Activated CD8-positive, alpha-beta T cell treated with anti-CD3 and anti-CD28 coated beads, Interleukin-2, amount 10 ng/mL, durations not matched to agents 7 days and 5 days (primary cell): ENCODE measurements around the gene OSBPL2. TPM values are rescaled to one million over a fixed set of nuclear protein-coding genes. Genes with fewer than 3 reads are reported as not detected.

Experiments
- ATAC-seq: fragments of 150-1000 bp; cut with Tn5 transposase; one replicate; pipeline ENCODE4 v1.10.0; 2021; ENCODE audit warnings: moderate library complexity
- CTCF ChIA-PET: fragments of 350-600 bp; sonication (Branson Sonifier 250); formaldehyde crosslinking; loops from one replicate; lab custom pipeline; 2021; ENCODE audit warnings: antibody characterized with exemption; lab: Charles Lee
- POLR2A ChIA-PET: fragments of 350-600 bp; sonication (Branson Sonifier 250); formaldehyde crosslinking; loops from one replicate; lab custom pipeline; 2021; ENCODE audit warnings: antibody characterized with exemption; lab: Charles Lee
- DNase-seq: peaks from one replicate; pipeline ENCODE4 v3.0.0-alpha.2; 2020
- H3K27ac Mint-ChIP-seq: one replicate; pipeline ENCODE4 v1.8.0; 2021; ENCODE audit warnings: mild to moderate bottlenecking, mixed read lengths
- H3K27me3 Mint-ChIP-seq: one replicate; pipeline ENCODE4 v1.8.0; 2021; ENCODE audit warnings: low read depth, mixed read lengths
- H3K36me3 Mint-ChIP-seq: one replicate; pipeline ENCODE4 v1.8.0; 2021; ENCODE audit warnings: low read depth, mixed read lengths
- H3K4me1 Mint-ChIP-seq: one replicate; pipeline ENCODE4 v1.8.0; 2021; ENCODE audit warnings: low read depth, mixed read lengths
- H3K4me3 Mint-ChIP-seq: one replicate; pipeline ENCODE4 v1.8.0; 2021; ENCODE audit warnings: mild to moderate bottlenecking, mixed read lengths
- H3K9me3 Mint-ChIP-seq: one replicate; pipeline ENCODE4 v1.8.0; 2022; ENCODE audit warnings: mixed read lengths; ENCODE audit not compliant: insufficient read depth
- total RNA-seq, 2 experiments: library from RNA; stranded (reverse); gene quantifications; one replicate each; pipeline ENCODE4 v1.2.3, GENCODE V29; 2021

The OSBPL2 gene
- total RNA-seq, 2 experiments from 2014 or later: 24.1 to 26.4 TPM

- Mint-ChIP-seq H3K4me1 (no peaks in the 10 kb centered on the region), H3K27me3 (no peaks in the 10 kb centered on the region), H3K36me3 (no peaks in the 10 kb centered on the region), H3K4me3 (no peak overlapping the region), H3K9me3 (no peaks in the 10 kb centered on the region), H3K27ac (no peak overlapping the region)
- DNase-seq (no peak), ATAC-seq (no peak)
- POLR2A ChIA-PET: no interaction called here
- CTCF ChIA-PET: no interaction called here
These were observed 10.7 kb upstream of the OSBPL2 start for GRCh38 chr20:62227591-62227976.

DNA sequence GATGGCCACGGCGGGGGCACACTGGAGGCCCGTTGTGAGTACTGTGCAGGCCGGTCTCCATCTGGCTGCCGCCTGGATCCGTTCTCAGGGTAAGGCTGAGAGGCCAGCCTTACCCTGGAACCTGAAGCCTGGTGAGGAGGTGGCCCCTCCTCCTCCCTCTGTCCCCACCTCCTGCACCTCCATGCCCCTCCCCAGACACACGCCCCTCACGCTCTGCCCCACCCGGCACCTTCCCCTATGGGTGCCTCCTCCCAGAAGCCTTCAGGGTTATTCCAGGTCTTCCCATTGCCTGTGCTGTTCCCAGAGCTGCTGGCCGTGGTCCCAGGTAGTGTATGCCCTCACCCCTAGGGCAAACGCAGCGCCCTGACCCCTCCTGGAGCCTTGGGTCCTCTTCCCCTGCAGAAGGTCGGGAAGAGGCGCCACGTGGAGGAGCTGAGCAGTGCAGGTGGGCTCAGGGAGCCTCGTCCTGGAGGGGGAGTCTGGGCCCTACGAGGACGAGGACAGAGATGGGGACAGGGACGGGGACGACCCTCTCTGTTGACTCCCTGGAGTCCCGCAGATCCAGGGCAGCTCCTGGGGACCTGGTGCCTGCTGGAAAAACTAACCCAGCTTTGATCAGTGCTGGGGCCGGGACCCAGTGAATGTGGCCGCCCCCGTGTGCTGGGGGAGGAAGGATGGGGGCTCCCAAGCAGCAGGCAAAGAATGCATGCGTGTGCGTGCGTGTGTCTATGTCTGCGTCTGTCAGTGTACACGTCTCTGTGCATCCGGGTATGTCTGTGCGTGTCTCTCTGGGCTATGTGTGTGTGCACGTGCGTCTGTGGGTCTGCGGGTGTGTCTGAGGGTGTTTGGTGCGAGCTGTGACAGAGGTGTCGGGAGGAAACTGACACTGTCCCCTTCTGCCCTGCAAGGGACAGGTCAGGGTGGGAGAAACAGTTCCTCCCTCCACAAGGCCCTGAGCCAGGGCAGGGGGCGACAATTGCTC, 10.1 kb upstream of the OSBPL2 start:
- ChIA-PET POLR2A (no interaction called here), CTCF (no interaction called here)
- H3K27ac Mint-ChIP-seq: no peak overlapping the region
- H3K27me3 Mint-ChIP-seq: no peaks in the 10 kb centered on the region
- DNase-seq (no peak), ATAC-seq (peak; percentile 17)
- no peaks in the 10 kb centered on the region for H3K9me3 Mint-ChIP-seq
- no peaks in the 10 kb centered on the region for H3K36me3 Mint-ChIP-seq
- no peak overlapping the region for H3K4me3 Mint-ChIP-seq
- no peaks in the 10 kb centered on the region for H3K4me1 Mint-ChIP-seq

DNA sequence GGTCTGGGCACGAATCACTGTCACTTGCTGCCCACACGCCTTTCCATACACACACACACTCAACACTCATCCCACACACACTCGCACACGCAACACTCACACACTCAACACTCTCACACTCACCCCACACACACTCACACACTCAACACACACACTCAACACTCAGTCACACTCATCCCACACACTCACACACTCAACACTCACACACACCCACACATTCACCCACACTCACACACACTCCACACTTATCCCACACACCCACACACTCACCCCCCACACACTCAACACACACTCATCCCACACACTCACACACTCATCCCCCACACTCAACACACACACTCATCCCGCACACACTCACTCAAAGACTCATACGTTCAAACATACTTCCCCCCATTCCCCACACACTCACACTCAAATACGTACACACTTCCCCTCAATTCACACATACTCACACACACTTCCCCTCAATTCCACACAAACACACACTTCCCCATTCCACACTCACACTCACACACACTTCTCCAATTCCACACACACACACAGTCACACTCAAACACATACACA, 9.3 kb upstream of the OSBPL2 start:
- H3K27ac Mint-ChIP-seq: no peak overlapping the region
- POLR2A ChIA-PET: no interaction called here
- CTCF ChIA-PET: no interaction called here
- H3K27me3 Mint-ChIP-seq: no peaks in the 10 kb centered on the region
- DNase-seq (no peak), ATAC-seq (no peak)
- H3K36me3 Mint-ChIP-seq: no peaks in the 10 kb centered on the region
- H3K4me3 Mint-ChIP-seq: no peak overlapping the region
- H3K9me3 Mint-ChIP-seq: no peaks in the 10 kb centered on the region
- no peaks in the 10 kb centered on the region for H3K4me1 Mint-ChIP-seq

GRCh38 chr20:62229667-62230066, 8.7 kb upstream of the OSBPL2 start:
- POLR2A ChIA-PET: no interaction called here
- Mint-ChIP-seq H3K4me1 (no peaks in the 10 kb centered on the region), H3K9me3 (no peaks in the 10 kb centered on the region), H3K36me3 (no peaks in the 10 kb centered on the region), H3K4me3 (no peak overlapping the region), H3K27me3 (no peaks in the 10 kb centered on the region), H3K27ac (no peak overlapping the region)
- ATAC-seq (no peak), DNase-seq (no peak)
- CTCF ChIA-PET: no interaction called here

DNA sequence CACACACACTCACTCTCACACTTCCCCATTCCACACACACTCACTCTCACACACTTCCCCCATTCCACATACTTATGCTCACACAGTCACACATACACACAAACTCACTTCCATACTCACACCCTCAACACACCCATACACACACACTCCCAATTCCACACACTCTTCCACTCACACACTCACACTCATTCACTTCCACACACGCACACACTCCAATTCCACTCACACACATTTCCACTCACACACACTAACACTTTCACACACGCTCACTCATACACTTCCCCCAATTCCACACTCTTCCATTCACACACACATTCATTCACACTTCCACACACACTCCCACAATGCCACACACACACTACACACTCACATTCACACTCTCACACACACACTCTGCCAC, 8.0 kb upstream of the OSBPL2 start:
- Mint-ChIP-seq H3K4me1 (no peaks in the 10 kb centered on the region), H3K9me3 (no peaks in the 10 kb centered on the region), H3K27ac (no peak overlapping the region), H3K4me3 (no peak overlapping the region), H3K27me3 (no peaks in the 10 kb centered on the region), H3K36me3 (no peaks in the 10 kb centered on the region)
- ChIA-PET CTCF (no interaction called here), POLR2A (no interaction called here)
- no peak for DNase-seq
- no peak for ATAC-seq

DNA sequence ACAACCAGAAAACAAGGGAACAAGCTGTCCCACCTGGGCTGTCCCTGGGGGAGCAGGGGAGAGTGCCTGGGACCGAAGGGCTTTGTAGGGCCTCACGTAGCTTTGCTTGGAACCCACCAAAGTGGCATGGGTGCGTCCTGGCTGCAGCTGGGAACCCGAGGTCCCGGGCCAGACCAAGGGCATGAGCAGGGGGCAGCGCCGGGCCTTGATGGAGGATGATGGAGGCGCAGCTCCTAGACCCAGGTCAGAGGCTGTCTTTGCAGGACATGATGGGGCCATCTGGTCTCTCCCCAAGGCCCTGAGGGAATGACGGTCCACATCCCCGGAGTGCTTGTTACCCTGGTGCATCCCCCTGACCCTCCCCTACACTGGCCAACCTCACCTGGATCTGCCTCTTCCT, 7.6 kb upstream of the OSBPL2 start:
- ChIA-PET CTCF (no interaction called here), POLR2A (no interaction called here)
- ATAC-seq (no peak), DNase-seq (no peak)
- no peak overlapping the region for H3K27ac Mint-ChIP-seq
- H3K4me3 Mint-ChIP-seq: no peak overlapping the region
- no peaks in the 10 kb centered on the region for H3K4me1 Mint-ChIP-seq
- H3K27me3 Mint-ChIP-seq: no peaks in the 10 kb centered on the region
- no peaks in the 10 kb centered on the region for H3K9me3 Mint-ChIP-seq
- no peaks in the 10 kb centered on the region for H3K36me3 Mint-ChIP-seq

DNA sequence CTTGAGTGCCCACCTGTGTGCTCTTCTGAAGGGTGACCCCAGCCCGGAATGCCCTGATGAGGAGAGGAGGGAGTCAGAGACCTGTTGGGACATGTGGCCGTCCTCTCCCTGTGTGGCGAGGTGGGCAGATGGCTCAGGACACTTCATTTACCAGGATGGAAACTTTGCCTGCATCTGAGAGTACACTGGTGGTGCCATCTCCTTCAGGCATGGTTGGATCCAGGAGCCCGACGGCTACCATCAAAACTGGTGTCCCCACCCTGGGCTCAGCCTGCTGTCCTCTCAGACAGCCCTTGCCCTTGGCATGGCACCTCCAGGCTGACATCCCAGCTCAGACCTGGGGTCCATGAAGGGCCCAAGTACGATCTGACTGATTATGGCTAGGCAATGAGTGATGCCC, 7.0 kb upstream of the OSBPL2 start:
- no peaks in the 10 kb centered on the region for H3K27me3 Mint-ChIP-seq
- no peak overlapping the region for H3K4me3 Mint-ChIP-seq
- POLR2A ChIA-PET: no interaction called here
- ATAC-seq: no peak
- H3K4me1 Mint-ChIP-seq: no peaks in the 10 kb centered on the region
- no peak overlapping the region for H3K27ac Mint-ChIP-seq
- no peaks in the 10 kb centered on the region for H3K9me3 Mint-ChIP-seq
- DNase-seq: no peak
- H3K36me3 Mint-ChIP-seq: no peaks in the 10 kb centered on the region
- CTCF ChIA-PET: no interaction called here

GRCh38 chr20:62232194-62232593, 6.1 kb upstream of the OSBPL2 start:
- Mint-ChIP-seq H3K4me1 (no peaks in the 10 kb centered on the region), H3K4me3 (no peak overlapping the region), H3K9me3 (no peaks in the 10 kb centered on the region), H3K27ac (no peak overlapping the region), H3K36me3 (no peaks in the 10 kb centered on the region), H3K27me3 (no peaks in the 10 kb centered on the region)
- ChIA-PET CTCF (no interaction called here), POLR2A (interaction anchor here (0.5 kb wide), 1 partner anchor 98 kb away, joined by 3 read pairs; no protein-coding TSS in a partner anchor)
- no peak for ATAC-seq
- no peak for DNase-seq

DNA sequence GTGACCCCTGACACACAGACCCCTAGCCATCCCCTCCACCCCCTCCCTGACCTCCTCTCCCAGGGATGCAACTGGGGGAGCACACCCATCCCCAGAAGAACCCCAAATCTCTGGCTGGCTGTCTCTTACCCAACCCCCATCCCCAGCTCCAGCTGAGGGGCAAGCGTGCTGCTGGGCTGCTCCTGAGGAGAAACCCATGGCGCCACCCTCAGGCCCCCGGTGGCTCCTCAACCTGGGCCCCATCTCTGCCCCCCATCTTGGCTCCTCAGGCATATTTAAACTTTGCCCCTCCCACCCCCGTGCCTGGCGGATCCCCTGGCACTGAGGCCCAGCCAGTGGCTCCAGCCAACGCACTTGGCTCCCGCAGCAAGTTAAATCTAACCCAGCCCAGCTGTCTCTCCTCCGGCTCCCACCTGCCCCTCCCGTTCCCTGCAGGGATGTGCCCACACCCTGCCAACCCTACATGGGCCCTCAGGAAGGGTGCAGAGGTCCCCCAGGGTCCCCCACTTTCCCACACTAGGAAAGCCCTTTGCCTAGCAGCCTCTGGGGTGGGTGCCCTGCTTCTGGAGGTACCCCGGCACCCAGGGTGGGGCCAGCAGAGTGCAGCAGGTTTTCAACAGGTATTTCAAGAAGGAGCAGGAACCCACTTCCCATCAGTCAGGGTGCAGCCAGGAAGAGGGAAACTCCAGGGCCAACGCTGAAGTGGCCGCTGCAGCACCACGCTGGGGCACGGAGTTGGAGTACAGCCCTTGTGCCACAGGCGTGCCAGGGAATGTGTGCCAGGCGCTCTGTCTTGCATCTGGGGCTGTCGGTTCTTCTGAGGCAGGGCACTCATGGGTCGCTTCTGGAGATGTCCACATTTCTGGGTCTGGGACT, 5.3 kb upstream of the OSBPL2 start:
- POLR2A ChIA-PET: interaction anchor here (0.5 kb wide), 1 partner anchor 99 kb away, joined by 3 read pairs; no protein-coding TSS in a partner anchor

DNA sequence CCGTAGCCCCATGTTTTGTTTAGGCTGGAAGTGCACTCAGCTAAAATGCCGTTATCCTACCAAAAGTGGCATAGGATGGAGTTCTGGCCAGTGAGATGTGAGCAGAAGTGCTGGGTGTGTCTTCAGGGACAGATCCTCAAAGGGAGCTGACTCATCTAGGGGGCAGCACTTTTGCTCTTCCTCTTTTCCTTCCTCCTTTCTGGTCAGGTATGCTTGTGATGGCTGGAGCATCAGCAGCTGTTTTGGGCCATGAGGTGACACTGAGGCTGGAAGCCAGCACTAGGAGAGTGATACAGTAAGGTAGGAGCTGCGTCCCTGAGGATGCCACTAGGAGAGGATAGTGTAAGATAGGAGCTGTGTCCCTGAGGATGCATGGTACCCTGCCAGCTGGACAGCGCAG, 4.6 kb upstream of the OSBPL2 start:
- Mint-ChIP-seq H3K36me3 (no peaks in the 10 kb centered on the region), H3K4me3 (no peak overlapping the region), H3K9me3 (no peaks in the 10 kb centered on the region), H3K27me3 (no peaks in the 10 kb centered on the region), H3K4me1 (peaks cover 7% of the 10 kb centered on the region), H3K27ac (no peak overlapping the region)
- ATAC-seq (no peak), DNase-seq (no peak)
- ChIA-PET CTCF (no interaction called here), POLR2A (no interaction called here)

More for the DNA sequence above, 5.3 kb upstream of the OSBPL2 start:
- Mint-ChIP-seq H3K27me3 (no peaks in the 10 kb centered on the region), H3K4me3 (no peak overlapping the region), H3K9me3 (no peaks in the 10 kb centered on the region), H3K27ac (no peak overlapping the region), H3K4me1 (peaks cover 6% of the 10 kb centered on the region), H3K36me3 (no peaks in the 10 kb centered on the region)
- no peak for DNase-seq
- CTCF ChIA-PET: no interaction called here
- no peak for ATAC-seq

- no peak for DNase-seq
- CTCF ChIA-PET: no interaction called here
- H3K4me1 Mint-ChIP-seq: peaks cover 11% of the 10 kb centered on the region
- ATAC-seq: no peak
- H3K36me3 Mint-ChIP-seq: no peaks in the 10 kb centered on the region
- H3K4me3 Mint-ChIP-seq: no peak overlapping the region
- no peaks in the 10 kb centered on the region for H3K27me3 Mint-ChIP-seq
- POLR2A ChIA-PET: no interaction called here
- no peak overlapping the region for H3K27ac Mint-ChIP-seq
- H3K9me3 Mint-ChIP-seq: no peaks in the 10 kb centered on the region
These were observed 4.0 kb upstream of the OSBPL2 start for GRCh38 chr20:62234339-62234738.
